ENCODE measurements around the gene RCAN3. TPM values are rescaled to one million over a fixed set of nuclear protein-coding genes. Genes with fewer than 3 reads are reported as not detected.

RCAN3 gene
- total and polyA plus RNA-seq, 2 of the 13 experiments (the other 11 are each of a cell fraction or from before 2014, with no cell fraction given) = 12.2 to 13.3 TPM

DNA sequence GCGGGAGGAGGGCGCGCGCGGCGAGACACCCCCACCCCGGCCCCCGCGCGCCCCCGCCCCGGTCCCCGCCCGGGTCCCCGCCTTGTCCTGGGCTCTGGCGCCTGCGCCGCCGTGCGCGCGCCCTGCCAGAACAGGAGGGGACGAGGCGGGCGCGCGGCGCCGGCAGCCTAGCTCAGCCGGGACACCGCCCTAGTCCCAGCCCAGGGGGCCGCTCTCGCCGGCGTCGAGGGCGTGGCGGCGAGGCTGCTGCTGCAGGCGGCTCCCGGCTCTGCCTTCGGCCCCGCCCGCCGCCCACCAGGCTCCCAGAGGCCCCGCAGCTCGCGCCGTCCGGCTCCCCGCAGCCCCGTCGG is at the start of gene RCAN3 (continued):
- TF ChIP-seq, protein P1, sequence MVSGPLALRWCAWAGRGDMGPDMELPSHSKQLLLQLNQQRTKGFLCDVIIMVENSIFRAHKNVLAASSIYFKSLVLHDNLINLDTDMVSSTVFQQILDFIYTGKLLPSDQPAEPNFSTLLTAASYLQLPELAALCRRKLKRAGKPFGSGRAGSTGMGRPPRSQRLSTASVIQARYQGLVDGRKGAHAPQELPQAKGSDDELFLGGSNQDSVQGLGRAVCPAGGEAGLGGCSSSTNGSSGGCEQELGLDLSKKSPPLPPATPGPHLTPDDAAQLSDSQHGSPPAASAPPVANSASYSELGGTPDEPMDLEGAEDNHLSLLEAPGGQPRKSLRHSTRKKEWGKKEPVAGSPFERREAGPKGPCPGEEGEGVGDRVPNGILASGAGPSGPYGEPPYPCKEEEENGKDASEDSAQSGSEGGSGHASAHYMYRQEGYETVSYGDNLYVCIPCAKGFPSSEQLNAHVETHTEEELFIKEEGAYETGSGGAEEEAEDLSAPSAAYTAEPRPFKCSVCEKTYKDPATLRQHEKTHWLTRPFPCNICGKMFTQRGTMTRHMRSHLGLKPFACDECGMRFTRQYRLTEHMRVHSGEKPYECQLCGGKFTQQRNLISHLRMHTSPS (CRISPR knock-in tag; IDR thresholded peaks at IDR 0.05; ENCODE audit: low read depth) = no peak
- TF ChIP-seq POLR2G (IDR thresholded peaks at IDR 0.05; ENCODE audit: low read depth, low read length) (peak; percentile 5; the same call in 1 of the 2 replicates), TEAD2 (CRISPR knock-in tag; IDR thresholded peaks at IDR 0.05) (no peak), RAD21 (CRISPR knock-in tag; IDR thresholded peaks at IDR 0.05) (peak; percentile 52), ZNF776 (CRISPR knock-in tag; IDR thresholded peaks at IDR 0.05) (no peak), POLR2A (IDR thresholded peaks at IDR 0.05; ENCODE audit: insufficient read depth in 1 of 2, low read depth in 2 of 2, low read length in 2 of 2) (peak in 1 of 2 experiments; percentile 50; a peak in 2 of 4 replicates), ZFAT (CRISPR knock-in tag; conservative IDR thresholded peaks at IDR 0.05) (no peak), TP53 (CRISPR knock-in tag; conservative IDR thresholded peaks at IDR 0.05) (no peak), ZMYM2 (CRISPR knock-in tag; IDR thresholded peaks at IDR 0.05) (no peak), NPAS2 (CRISPR knock-in tag; IDR thresholded peaks at IDR 0.05; ENCODE audit: borderline replicate concordance) (no peak), ZNF615 (CRISPR knock-in tag; IDR thresholded peaks at IDR 0.05; ENCODE audit: borderline replicate concordance) (no peak), SAP130 (CRISPR knock-in tag; IDR thresholded peaks at IDR 0.05; ENCODE audit: low read depth) (peak; percentile 28), PAX8 (CRISPR knock-in tag; IDR thresholded peaks at IDR 0.05; ENCODE audit: borderline replicate concordance) (no peak), ZNF552 (CRISPR knock-in tag; IDR thresholded peaks at IDR 0.05; ENCODE audit: borderline replicate concordance) (no peak), DMAP1 (CRISPR knock-in tag; IDR thresholded peaks at IDR 0.05) (no peak), TBX2 (CRISPR knock-in tag; IDR thresholded peaks at IDR 0.05; ENCODE audit: borderline replicate concordance) (no peak), ZNF34 (CRISPR knock-in tag; IDR thresholded peaks at IDR 0.05; ENCODE audit: borderline replicate concordance) (no peak), BCL6 (CRISPR knock-in tag; IDR thresholded peaks at IDR 0.05) (0 out of 2 replicates have a peak, but pooled peaks have one; percentile 1), SP4 (CRISPR knock-in tag; IDR thresholded peaks at IDR 0.05) (peak; percentile 23; the same call in 1 of the 2 replicates), GTF2F1 (IDR thresholded peaks at IDR 0.05; ENCODE audit: low read length) (no peak), ZBTB3 (CRISPR knock-in tag; IDR thresholded peaks at IDR 0.05; ENCODE audit: borderline replicate concordance, low read depth) (no peak), SNAI1 (CRISPR knock-in tag; IDR thresholded peaks at IDR 0.05; ENCODE audit: borderline replicate concordance) (no peak), YEATS4 (CRISPR knock-in tag; IDR thresholded peaks at IDR 0.05; ENCODE audit: borderline replicate concordance) (0 out of 2 replicates have a peak, but pooled peaks have one; percentile 34)
- TF ChIP-seq, protein P2, sequence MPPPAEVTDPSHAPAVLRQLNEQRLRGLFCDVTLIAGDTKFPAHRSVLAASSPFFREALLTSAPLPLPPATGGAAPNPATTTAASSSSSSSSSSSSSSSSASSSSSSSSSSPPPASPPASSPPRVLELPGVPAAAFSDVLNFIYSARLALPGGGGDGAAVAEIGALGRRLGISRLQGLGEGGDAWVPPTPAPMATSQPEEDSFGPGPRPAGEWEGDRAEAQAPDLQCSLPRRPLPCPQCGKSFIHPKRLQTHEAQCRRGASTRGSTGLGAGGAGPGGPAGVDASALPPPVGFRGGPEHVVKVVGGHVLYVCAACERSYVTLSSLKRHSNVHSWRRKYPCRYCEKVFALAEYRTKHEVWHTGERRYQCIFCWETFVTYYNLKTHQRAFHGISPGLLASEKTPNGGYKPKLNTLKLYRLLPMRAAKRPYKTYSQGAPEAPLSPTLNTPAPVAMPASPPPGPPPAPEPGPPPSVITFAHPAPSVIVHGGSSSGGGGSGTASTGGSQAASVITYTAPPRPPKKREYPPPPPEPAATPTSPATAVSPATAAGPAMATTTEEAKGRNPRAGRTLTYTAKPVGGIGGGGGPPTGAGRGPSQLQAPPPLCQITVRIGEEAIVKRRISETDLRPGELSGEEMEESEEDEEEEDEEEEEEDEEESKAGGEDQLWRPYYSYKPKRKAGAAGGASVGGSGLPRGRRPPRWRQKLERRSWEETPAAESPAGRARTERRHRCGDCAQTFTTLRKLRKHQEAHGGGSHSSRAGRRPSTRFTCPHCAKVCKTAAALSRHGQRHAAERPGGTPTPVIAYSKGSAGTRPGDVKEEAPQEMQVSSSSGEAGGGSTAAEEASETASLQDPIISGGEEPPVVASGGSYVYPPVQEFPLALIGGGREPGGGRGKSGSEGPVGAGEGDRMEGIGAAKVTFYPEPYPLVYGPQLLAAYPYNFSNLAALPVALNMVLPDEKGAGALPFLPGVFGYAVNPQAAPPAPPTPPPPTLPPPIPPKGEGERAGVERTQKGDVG (CRISPR knock-in tag; IDR thresholded peaks at IDR 0.05; ENCODE audit: borderline replicate concordance) = no peak

All from HepG2 (cell line).